NCI-H1417 (cell line): ENCODE results near the gene SLC25A30.
"Not testable (repeated sequence)": the region's sequence is repeated elsewhere in the genome, so short reads cannot be mapped to it uniquely, and the experiment has no call there.

Experiments
- DNase-seq, 3 experiments: peaks; one replicate each; lab custom pipeline; 2025; lab: John Stamatoyannopoulos, UW

SLC25A30 gene

GRCh38 chr13:45367358-45367757, 50.8 kb downstream of the SLC25A30 start:
- peak in 2 of 3 experiments; percentile 12 to 23 for DNase-seq

GRCh38 chr13:45365558-45365885, 52.7 kb downstream of the SLC25A30 start:
- no peak for DNase-seq

- DNase-seq: no peak
These were observed 53.2 kb downstream of the SLC25A30 start for GRCh38 chr13:45364876-45365557.

GRCh38 chr13:45362939-45363338, 55.2 kb downstream of the SLC25A30 start:
- no peak for DNase-seq

- no peak for DNase-seq
These were observed 56.5 kb downstream of the SLC25A30 start for GRCh38 chr13:45361596-45362206.

- no peak for DNase-seq
These were observed 61.1 kb downstream of the SLC25A30 start for GRCh38 chr13:45356966-45357672.

- no peak for DNase-seq
These were observed 64.3 kb downstream of the SLC25A30 start for GRCh38 chr13:45353895-45354294.

- DNase-seq: no peak
These were observed 66.1 kb downstream of the SLC25A30 start for GRCh38 chr13:45352031-45352430.

GRCh38 chr13:45350152-45350551, 68.0 kb downstream of the SLC25A30 start:
- no peak for DNase-seq

GRCh38 chr13:45349438-45349837, 68.7 kb downstream of the SLC25A30 start:
- DNase-seq: no peak

GRCh38 chr13:45344064-45344463, 74.1 kb downstream of the SLC25A30 start:
- DNase-seq: not testable (repeated sequence)
